Left renal pelvis (tissue), 4 donors: ENCODE data around the gene VAMP3. TPM values are rescaled to one million over a fixed set of nuclear protein-coding genes. Genes with fewer than 3 reads are reported as not detected.
A peak's percentile ranks its signal among the peaks of the same experiment; 100 is the strongest.

Experiments used
- DNase-seq, 4 donors: peaks; one replicate each; pipeline ENCODE4 v3.0.0-alpha.2; 2013; ENCODE audit warnings: low read depth in 4 of 4, low spot score in 3 of 4
- polyA plus RNA-seq, 4 donors: library from polyadenylated mRNA; unstranded; fragments of 120-200 nt; gene quantifications; one replicate each; pipeline ENCODE4 v1.2.1, GENCODE V29; 2013; ENCODE audit not compliant: insufficient read length in 4 of 4

VAMP3 gene
- polyA plus RNA-seq: 100 to 1,000 TPM; 100 to 116 (median 104) TPM

DNA sequence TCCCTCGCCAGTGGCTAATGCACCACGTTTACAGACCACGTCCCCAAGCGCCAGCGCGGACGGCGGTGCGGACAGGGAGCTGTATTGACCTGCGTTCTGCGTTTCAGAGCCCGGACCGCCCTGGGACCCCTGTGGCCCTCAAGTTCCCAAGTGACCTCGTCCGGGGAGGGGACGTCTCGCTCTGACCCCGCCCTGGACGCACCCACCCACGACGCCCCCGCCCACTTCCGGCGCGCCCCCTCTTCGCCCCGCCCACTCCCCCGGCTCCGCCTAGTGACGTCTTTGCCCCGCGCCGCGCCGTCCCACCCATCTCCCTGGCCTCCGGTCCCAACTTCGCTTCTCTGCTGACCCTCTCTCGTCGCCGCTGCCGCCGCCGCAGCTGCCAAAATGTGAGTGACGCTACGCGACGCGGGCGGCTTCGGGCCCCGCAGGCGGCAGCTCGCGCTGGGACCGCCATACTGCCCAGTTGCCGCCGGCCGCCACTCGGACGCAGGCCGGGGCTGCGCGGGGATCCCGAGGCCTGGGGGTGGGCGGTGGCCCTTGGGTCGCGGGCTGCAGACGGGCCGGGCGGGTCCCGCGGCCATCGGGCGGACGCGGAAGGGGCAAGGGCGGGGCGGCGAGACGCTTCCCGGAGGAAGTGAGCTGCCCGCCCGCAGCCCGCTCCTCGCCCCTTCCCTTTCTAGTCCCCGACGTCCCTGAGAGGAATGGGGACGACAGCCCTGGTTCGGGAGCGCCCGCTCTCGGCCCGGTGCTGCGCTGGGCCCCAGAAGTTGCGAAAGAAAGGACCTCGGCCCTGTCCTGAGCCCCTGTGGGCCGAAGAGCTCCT, at the start of gene VAMP3:
TSS of gene VAMP3 (plus strand) at position 300 of the 826 bp plus-strand sequence. CDS start at position 388, 88 bp downstream.
- peak in 2 of 4 donors; percentile 46 to 60 for DNase-seq

DNA sequence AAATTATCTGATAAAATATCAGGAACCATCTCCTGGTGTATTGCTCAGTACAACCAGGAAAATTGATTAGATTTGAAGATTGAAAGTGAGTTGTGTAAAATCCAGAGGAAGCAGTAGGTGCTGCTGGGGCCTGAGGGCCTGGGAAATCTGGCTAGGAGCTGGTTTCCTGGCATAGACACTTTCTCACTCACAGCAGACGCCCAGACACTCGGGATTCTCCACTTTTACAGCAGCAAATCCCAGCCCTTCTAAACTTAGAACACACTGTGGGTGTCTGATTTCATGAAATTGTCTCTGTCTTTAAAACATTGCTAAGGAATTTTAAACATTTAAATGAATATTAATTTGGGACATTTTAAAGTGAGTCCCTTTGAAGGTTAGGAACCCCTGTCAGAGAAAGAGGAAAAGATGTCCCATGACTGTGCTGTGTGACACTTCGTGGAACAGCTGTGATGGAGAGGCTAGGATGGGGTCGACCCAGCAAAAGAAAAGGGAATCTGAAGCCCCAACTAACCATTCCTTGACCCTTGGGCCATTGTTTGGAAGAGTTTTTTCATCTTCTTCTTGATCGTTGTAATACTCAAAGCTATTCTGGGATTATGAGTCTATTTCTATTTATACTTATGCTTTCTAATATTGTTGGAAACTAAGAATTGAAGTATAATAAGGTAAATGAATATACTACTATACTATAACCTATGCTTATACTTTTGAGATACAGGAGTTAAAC, 49.0 kb upstream of the VAMP3 start:
- no peak for DNase-seq

- DNase-seq: no peak
These were observed 48.5 kb upstream of the VAMP3 start for GRCh38 chr1:7722670-7723012.

- no peak for DNase-seq
These were observed 44.5 kb upstream of the VAMP3 start for GRCh38 chr1:7726623-7727022.

DNA sequence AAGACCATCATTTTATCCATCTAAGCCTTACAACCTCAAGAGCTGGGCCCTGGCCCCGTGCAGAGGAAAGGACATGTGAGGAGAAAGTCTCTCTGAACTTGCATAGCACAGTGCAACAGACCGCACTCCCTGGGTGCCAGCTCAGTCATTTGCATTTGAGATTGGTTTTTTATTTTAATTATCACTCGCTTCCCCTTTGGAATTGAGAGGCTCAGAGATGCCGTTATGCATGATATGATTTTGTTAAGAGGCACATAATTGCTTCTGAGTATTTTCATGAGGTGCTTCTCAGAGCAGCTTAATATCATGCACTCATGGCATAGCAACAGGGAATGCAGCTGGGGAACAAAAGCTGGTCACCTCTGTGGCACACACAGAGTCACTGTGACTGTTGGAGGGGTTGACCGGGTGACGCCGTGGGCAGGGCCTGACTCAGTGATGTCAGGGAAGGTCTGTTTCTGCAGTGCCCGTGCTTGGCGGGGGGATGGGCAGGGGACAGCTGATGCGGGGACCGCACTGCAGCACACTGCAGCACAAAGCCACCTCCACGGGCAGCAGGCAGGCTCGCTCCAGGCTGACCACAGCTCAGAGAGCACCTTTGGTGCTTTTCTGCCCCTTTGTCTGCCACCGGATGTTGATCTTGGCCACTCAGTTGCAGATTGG, 43.2 kb upstream of the VAMP3 start:
- DNase-seq: no peak

DNA sequence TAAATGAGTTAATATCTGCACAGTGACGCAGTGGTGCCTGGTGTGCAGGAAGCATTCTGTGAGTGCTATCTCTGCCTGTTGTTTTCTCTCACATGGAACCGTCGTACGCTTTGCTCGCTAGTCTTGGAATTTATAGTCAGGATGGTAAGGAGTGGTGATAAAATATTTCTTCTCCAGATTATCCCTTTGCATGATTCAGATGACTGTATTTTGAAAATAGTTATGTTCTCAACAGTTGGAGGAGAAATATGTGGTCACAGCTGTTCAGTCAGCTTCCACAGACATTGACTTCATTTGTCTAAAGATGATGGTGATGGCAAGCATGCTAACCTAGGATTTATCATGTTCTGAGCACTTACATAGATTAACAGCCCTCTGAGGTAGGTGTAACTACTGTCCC, 41.3 kb upstream of the VAMP3 start:
- DNase-seq: no peak

GRCh38 chr1:7732331-7732730, 38.8 kb upstream of the VAMP3 start:
- no peak for DNase-seq

DNA sequence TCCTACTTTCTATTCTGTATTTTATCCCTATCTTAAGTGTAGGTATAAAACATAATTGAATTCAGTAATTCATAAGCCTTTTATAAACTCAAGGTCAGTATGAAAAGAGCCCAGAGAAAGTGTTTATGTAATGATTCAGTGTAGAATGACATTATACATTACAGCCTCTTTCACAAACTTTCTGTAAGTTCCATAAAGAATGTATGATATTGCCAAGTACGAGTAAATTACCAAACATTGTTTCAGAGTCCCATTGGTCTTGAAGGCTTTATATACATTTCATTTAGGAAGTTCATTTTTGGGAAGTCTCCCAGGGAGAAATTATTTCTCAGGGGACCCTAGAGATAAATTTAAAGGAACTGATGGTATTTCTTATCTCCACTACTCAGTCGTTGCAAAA, 37.8 kb upstream of the VAMP3 start:
- DNase-seq: no peak

GRCh38 chr1:7738044-7738443, 33.1 kb upstream of the VAMP3 start:
- no peak for DNase-seq

DNA sequence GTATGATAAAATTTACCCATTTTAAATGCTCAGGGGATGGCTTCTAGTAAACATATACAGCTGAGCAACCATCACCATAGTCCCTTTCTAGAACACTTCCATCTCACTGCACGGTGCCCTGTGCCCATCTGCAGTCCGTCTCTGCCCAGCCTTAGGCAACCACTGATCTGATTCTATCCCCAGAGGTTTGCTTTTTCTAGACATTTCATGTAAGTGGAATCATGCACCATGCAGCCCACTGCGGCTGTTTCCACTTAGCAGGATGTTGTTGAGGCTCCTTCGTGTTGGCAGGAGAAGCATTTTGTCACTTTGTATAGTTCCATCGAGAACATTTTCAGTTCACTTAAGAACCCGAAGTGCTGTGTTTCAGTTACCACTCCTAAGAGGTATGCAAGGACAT, 27.8 kb upstream of the VAMP3 start:
- no peak for DNase-seq

DNA sequence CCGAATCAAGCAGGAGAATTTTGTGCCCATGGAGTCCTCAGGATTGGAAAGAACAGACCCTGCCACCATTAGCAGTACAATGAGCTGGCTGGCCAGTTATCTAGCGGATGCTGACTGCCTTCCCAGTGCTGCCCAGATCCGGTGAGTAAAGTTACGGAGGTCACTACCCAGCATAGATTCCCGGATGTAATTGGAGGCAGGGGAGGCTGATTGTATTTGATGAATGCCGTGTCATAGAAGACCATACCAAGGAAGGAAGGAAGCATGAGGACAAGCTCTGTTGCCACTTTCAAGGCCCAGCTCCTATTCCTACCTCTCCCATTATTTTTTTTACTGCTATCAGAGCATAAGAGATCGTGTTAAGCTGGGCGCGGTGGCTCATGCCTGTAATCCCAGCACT, 26.2 kb upstream of the VAMP3 start:
- no peak for DNase-seq

- no peak for DNase-seq
These were observed 25.3 kb upstream of the VAMP3 start for GRCh38 chr1:7745783-7746182.

DNA sequence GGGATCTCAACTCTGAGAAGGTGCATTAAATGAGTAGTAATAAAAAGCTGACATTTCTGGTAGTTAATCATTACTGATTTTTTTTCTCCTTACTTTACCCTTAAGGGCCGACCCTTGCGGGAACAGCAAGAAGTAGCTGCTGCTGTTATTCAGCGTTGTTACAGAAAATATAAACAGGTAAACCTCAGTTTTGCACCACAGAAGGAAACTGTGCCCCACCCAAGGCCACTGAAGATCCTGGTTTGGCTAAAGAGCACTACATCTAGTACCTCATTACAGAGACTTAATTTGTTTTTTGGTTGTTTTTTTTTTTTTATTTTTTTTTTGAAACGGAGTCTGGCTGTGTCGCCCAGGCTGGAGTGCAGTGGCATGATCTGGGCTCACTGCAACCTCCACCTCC, 23.5 kb upstream of the VAMP3 start:
- DNase-seq: no peak

DNA sequence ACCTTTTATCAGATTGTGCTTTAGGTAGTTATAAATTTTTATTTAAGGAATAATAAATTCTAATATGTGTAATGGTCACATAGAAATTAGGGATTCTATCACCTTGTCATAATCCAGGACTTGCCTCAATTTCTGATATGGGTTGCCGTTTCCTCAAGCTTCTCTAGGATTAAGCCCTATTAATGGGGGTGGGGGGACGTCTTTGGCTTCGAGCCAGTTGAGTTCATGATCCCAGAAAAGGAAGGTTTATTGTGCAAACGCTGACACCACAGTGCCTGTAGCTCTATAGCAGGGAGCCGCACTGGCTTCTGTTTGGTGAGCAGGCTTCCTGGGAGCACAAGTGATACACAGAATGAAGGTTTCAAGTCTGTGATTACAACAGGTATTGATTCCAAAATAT, 22.0 kb upstream of the VAMP3 start:
- no peak for DNase-seq

- no peak for DNase-seq
These were observed 19.9 kb upstream of the VAMP3 start for GRCh38 chr1:7751174-7751573.

DNA sequence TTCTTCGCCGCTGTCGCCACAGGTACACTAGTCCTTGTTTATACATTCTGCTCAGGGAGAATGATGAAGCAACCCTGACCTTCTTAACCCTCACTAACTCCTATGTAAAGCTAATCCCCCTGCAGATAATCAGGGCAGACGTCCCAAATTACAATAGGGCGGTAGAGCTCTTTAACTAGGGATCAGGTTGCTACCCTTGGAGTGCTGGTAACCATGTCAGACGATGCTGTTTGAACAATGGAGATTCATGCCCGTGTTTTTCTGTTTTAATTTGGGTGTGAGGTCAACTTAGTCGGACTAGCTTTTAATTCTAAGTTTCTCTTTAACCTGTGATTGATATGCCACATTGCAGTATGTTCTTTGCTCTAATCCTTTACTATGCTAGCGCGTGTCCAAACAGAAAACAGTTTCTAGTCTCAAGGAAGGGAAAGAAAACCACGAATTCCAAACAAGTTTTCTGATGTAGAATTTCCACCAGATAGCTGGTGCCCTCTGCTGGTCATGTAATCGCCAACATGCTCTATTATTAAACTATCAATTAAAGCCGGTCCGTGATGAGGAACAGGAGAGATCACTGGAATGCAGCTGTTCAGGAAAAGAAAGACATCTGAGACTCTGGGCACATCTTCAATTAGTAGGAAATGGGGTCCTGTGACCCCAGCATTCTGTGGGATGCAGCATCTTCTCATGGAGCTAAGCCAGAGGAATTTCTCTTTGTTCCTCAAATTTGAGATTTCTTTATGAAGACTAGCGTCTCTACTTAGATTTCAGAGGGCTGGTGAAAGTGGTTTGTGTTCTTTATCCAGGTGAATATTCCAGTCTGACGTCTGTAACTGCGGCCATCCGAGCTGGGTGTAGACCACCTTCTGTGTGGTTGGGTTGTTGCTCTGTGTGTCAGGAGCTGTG, 18.3 kb upstream of the VAMP3 start:
- peak; percentile 53 to 73 (median 64) for DNase-seq

GRCh38 chr1:7753641-7754040, 17.5 kb upstream of the VAMP3 start:
- no peak for DNase-seq

DNA sequence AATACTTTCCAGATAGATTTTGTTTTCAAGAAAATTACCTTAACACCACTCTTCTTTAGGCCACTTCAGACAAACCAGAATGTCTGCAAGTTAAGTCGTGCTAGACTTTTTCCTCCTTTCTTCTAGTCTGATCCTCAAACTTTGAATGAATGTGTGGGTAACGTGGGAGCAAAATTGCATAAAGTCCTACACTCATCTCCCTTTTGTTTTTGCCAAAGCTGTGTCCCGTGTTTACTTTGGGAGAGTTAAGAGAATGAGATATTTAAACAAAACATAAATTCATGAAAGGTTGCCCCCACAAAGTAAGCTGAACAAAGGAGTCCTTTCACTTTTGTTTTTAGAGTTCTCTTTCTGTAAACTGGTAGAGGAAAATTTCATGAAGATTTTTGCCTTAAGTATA, 16.9 kb upstream of the VAMP3 start:
- no peak for DNase-seq

DNA sequence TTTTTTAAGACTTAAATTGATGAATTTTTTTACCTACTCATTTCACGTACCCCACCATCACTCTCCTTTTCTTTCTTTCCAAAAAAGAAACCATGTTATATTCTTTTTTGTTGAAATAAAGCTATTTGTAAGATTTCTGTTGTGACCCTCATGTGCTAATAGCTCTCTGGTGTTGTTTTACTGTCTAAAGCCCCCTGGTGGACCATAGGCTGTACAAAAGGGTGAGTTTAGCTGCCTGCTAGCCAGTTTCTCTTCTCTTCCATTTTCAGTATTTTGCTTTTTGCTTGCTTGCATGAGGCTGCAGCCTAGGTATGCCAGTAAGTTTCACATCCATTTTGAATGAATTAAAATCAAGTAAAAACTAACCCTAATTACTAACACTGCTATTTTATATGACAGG, 15.6 kb upstream of the VAMP3 start:
- no peak for DNase-seq

- DNase-seq: no peak
These were observed 10.9 kb upstream of the VAMP3 start for GRCh38 chr1:7760245-7760644.

- DNase-seq: no peak
These were observed 10.0 kb upstream of the VAMP3 start for GRCh38 chr1:7761103-7761502.
